Measurements from ENCODE around the gene IFNG.

The IFNG gene

DNA sequence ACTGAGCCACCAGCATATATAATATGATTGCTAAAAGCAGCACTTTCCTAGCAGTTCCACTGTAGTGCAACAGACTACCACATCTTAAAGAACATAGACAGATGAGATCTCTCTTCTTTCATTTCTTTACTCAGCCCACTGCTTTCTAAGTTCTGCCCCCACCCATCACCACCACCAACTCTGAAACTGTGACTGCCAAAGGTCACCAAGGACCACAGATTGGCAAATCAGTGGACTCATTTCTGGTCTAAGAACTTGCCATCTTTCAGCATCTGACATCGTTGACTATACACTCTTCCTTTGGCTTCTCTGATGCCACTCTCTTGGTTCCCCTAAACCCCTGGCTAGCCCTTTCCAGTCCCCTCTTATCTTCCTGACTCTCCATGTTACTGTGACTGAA, 38.4 kb downstream of the IFNG start:
- Histone ChIP-seq H3K4me3 (replicated peaks; ENCODE audit: insufficient read depth, low read length) (no peak overlapping the region), H3K27ac (replicated peaks) (no peak overlapping the region), H3K27me3 (ENCODE audit: insufficient read depth, poor library complexity, severe bottlenecking) (peaks cover 5% of the 10 kb centered on the region)
- DNase-seq (ENCODE audit: low read depth in 1 of 2, low spot score in 1 of 2) = no peak
- TF ChIP-seq, protein P1, sequence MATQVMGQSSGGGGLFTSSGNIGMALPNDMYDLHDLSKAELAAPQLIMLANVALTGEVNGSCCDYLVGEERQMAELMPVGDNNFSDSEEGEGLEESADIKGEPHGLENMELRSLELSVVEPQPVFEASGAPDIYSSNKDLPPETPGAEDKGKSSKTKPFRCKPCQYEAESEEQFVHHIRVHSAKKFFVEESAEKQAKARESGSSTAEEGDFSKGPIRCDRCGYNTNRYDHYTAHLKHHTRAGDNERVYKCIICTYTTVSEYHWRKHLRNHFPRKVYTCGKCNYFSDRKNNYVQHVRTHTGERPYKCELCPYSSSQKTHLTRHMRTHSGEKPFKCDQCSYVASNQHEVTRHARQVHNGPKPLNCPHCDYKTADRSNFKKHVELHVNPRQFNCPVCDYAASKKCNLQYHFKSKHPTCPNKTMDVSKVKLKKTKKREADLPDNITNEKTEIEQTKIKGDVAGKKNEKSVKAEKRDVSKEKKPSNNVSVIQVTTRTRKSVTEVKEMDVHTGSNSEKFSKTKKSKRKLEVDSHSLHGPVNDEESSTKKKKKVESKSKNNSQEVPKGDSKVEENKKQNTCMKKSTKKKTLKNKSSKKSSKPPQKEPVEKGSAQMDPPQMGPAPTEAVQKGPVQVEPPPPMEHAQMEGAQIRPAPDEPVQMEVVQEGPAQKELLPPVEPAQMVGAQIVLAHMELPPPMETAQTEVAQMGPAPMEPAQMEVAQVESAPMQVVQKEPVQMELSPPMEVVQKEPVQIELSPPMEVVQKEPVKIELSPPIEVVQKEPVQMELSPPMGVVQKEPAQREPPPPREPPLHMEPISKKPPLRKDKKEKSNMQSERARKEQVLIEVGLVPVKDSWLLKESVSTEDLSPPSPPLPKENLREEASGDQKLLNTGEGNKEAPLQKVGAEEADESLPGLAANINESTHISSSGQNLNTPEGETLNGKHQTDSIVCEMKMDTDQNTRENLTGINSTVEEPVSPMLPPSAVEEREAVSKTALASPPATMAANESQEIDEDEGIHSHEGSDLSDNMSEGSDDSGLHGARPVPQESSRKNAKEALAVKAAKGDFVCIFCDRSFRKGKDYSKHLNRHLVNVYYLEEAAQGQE (IDR thresholded peaks at IDR 0.05; ENCODE audit: insufficient replicate concordance, low read depth) = no peak
- no peak for TF ChIP-seq SPI1 (IDR thresholded peaks at IDR 0.05; ENCODE audit: borderline replicate concordance, low read depth)
- TF ChIP-seq GABPA (IDR thresholded peaks at IDR 0.05; ENCODE audit: low read depth) = no peak
- TF ChIP-seq POLR2AphosphoS5 (IDR thresholded peaks at IDR 0.05; ENCODE audit: low read depth) = no peak
- TF ChIP-seq, protein P2, sequence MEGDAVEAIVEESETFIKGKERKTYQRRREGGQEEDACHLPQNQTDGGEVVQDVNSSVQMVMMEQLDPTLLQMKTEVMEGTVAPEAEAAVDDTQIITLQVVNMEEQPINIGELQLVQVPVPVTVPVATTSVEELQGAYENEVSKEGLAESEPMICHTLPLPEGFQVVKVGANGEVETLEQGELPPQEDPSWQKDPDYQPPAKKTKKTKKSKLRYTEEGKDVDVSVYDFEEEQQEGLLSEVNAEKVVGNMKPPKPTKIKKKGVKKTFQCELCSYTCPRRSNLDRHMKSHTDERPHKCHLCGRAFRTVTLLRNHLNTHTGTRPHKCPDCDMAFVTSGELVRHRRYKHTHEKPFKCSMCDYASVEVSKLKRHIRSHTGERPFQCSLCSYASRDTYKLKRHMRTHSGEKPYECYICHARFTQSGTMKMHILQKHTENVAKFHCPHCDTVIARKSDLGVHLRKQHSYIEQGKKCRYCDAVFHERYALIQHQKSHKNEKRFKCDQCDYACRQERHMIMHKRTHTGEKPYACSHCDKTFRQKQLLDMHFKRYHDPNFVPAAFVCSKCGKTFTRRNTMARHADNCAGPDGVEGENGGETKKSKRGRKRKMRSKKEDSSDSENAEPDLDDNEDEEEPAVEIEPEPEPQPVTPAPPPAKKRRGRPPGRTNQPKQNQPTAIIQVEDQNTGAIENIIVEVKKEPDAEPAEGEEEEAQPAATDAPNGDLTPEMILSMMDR (IDR thresholded peaks at IDR 0.05; ENCODE audit: insufficient read depth, low read length) = no peak

DNA sequence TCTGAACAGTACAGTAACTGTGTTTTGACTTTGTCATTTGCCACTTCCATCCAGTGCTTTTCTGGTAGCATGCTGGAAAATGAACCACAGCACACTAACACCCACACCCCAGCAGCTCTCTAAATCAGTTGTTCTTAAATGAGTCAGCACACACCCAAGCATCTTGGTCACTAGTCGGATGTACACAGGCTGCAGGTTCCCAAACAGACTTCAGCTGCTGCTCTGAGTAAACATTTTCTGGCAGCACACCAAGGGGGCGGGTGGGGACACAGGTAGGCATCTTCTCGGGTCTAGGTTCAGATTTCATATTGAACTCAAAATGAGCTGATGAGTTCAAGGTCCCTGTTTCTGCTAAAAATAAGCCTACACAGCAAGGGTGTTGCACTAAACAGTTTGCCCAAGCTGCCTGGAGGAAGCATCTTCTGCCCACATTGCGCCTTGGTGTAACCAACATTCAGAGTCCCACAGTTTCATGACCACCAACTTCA, 39.8 kb downstream of the IFNG start:
- DNase-seq (ENCODE audit: low read depth in 1 of 2, low spot score in 1 of 2) = no peak
- no peak overlapping the region for H3K27ac ChIP-seq (replicated peaks)
- H3K27me3 ChIP-seq (ENCODE audit: insufficient read depth, poor library complexity, severe bottlenecking) = peaks cover 5% of the 10 kb centered on the region
- no peak for TF ChIP-seq GABPA (IDR thresholded peaks at IDR 0.05; ENCODE audit: low read depth)
- TF ChIP-seq, protein P2 (IDR thresholded peaks at IDR 0.05; ENCODE audit: insufficient read depth, low read length) = no peak
- TF ChIP-seq POLR2AphosphoS5 (IDR thresholded peaks at IDR 0.05; ENCODE audit: low read depth) = no peak
- TF ChIP-seq SPI1 (IDR thresholded peaks at IDR 0.05; ENCODE audit: borderline replicate concordance, low read depth) = no peak
- TF ChIP-seq, protein P1 (IDR thresholded peaks at IDR 0.05; ENCODE audit: insufficient replicate concordance, low read depth) = no peak
- no peak overlapping the region for H3K4me3 ChIP-seq (replicated peaks; ENCODE audit: insufficient read depth, low read length)

DNA sequence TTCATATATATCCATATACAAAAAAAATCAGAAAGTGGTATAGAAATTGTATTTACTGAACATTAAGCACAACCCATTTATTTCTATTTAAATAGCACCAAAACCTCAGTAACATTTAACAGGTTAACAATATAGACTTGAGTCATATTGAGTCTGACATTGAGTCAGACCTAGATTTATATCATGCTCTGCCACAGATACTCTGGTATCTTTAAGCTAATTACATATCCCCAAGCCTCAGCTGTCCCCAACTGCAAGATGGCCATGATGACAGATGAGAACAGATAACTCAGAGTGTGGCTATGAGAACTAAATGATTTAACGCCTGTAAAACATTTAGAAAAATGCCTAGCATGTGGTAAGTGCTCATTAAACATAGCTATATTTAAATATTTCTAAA, 40.3 kb downstream of the IFNG start:
- Histone ChIP-seq H3K4me3 (replicated peaks; ENCODE audit: insufficient read depth, low read length) (no peak overlapping the region), H3K27ac (replicated peaks) (no peak overlapping the region), H3K27me3 (ENCODE audit: insufficient read depth, poor library complexity, severe bottlenecking) (peaks cover 5% of the 10 kb centered on the region)
- no peak for DNase-seq (ENCODE audit: low read depth in 1 of 2, low spot score in 1 of 2)
- TF ChIP-seq, protein P1 (IDR thresholded peaks at IDR 0.05; ENCODE audit: insufficient replicate concordance, low read depth) = no peak
- TF ChIP-seq SPI1 (IDR thresholded peaks at IDR 0.05; ENCODE audit: borderline replicate concordance, low read depth) (no peak), POLR2AphosphoS5 (IDR thresholded peaks at IDR 0.05; ENCODE audit: low read depth) (no peak), GABPA (IDR thresholded peaks at IDR 0.05; ENCODE audit: low read depth) (no peak)
- TF ChIP-seq, protein P2 (IDR thresholded peaks at IDR 0.05; ENCODE audit: insufficient read depth, low read length) = no peak
